Keratinocyte (primary cell): Measurements from ENCODE around the gene C9orf43. TPM values are rescaled to one million over a fixed set of nuclear protein-coding genes. Genes with fewer than 3 reads are reported as not detected.

ENCODE experiments used
- DNase-seq: peaks from one replicate; pipeline ENCODE4 v3.0.0-alpha.2; 2011; ENCODE audit warnings: low read depth, missing footprints, low spot score
- FAIRE-seq: peaks from 2 replicates; lab custom pipeline; 2011; peaks lifted over from hg19 to GRCh38; lab: Jason Lieb, UNC
- H2AFZ ChIP-seq: 2 replicates; pipeline ENCODE4 v1.6.0; 2012; ENCODE audit warnings: low read length, control low read depth, inconsistent platforms; ENCODE audit not compliant: control insufficient read depth
- H3K27ac ChIP-seq: 2 replicates; pipeline ENCODE4 v1.5.1; 2011; ENCODE audit warnings: low read length; ENCODE audit not compliant: control insufficient read depth, insufficient read depth
- H3K27me3 ChIP-seq: 3 replicates; pipeline ENCODE4 v1.6.0; 2011; ENCODE audit warnings: low read length; ENCODE audit not compliant: control insufficient read depth, insufficient read depth; ENCODE audit errors: extremely low read depth
- H3K36me3 ChIP-seq, 2 experiments: 2 replicates in 1 of 2; 3 replicates in 1 of 2; pipeline ENCODE4 v1.5.1; 2011; ENCODE audit warnings: low read length in 2 of 2, mild to moderate bottlenecking in 1 of 2; ENCODE audit not compliant: control insufficient read depth in 2 of 2, insufficient read depth in 2 of 2; ENCODE audit errors: extremely low read depth in 1 of 2
- H3K4me1 ChIP-seq: 3 replicates; pipeline ENCODE4 v1.5.1; 2011; ENCODE audit warnings: low read length; ENCODE audit not compliant: control insufficient read depth, insufficient read depth; ENCODE audit errors: extremely low read depth
- H3K4me2 ChIP-seq: 3 replicates; pipeline ENCODE4 v1.6.0; 2011; ENCODE audit warnings: low read depth, low read length; ENCODE audit not compliant: control insufficient read depth, insufficient read depth; ENCODE audit errors: extremely low read depth
- H3K4me3 ChIP-seq, 3 experiments: fragments of 200-600 bp in 1 of 3; sonication (generic) in 1 of 3; 2 replicates in 2 of 3; 3 replicates in 1 of 3; pipeline ENCODE4 v1.5.1; 2011 to 2016; ENCODE audit warnings: low read length in 3 of 3, mild to moderate bottlenecking in 3 of 3, control low read depth in 2 of 3, inconsistent platforms in 1 of 3, low read depth in 1 of 3, mixed read lengths in 1 of 3, mixed run types in 1 of 3, moderate library complexity in 1 of 3; ENCODE audit not compliant: control insufficient read depth in 2 of 3, insufficient read depth in 2 of 3; ENCODE audit errors: extremely low read depth in 1 of 3
- H3K79me2 ChIP-seq: 2 replicates; pipeline ENCODE4 v1.6.0; 2012; ENCODE audit warnings: low read length; ENCODE audit not compliant: control insufficient read depth, insufficient read depth
- H3K9ac ChIP-seq: 3 replicates; pipeline ENCODE4 v1.6.0; 2011; ENCODE audit warnings: low read length; ENCODE audit not compliant: control insufficient read depth, insufficient read depth; ENCODE audit errors: extremely low read depth
- H3K9me1 ChIP-seq: 3 replicates; pipeline ENCODE4 v1.6.0; 2011; ENCODE audit warnings: low read length; ENCODE audit not compliant: control insufficient read depth, insufficient read depth; ENCODE audit errors: extremely low read depth
- H3K9me3 ChIP-seq: 2 replicates; pipeline ENCODE4 v1.5.1; 2012; ENCODE audit warnings: low read depth, low read length; ENCODE audit not compliant: control insufficient read depth
- H4K20me1 ChIP-seq: 3 replicates; pipeline ENCODE4 v1.6.0; 2011; ENCODE audit warnings: low read length; ENCODE audit not compliant: control insufficient read depth, insufficient read depth; ENCODE audit errors: extremely low read depth
- CTCF ChIP-seq, 3 experiments: IDR thresholded peaks in 1 of 3; conservative IDR thresholded peaks in 1 of 3; optimal IDR thresholded peaks in 1 of 3; 2 replicates in 2 of 3; 3 replicates in 1 of 3; pipeline versions ENCODE3 to v1.5.1; 2011; ENCODE audit warnings: low read length in 3 of 3, mild to moderate bottlenecking in 3 of 3, moderate library complexity in 2 of 3, control low read depth in 1 of 3, inconsistent platforms in 1 of 3; ENCODE audit not compliant: insufficient read depth in 2 of 3; ENCODE audit errors: extremely low read depth in 1 of 3
- EZH2 ChIP-seq: IDR thresholded peaks from one replicate; pipeline ENCODE4 v1.6.1; 2012; ENCODE audit warnings: inconsistent platforms, mild to moderate bottlenecking, low read length, moderate library complexity
- dilution Hi-C: fragments of 300-500 bp; cut with MboI; formaldehyde crosslinking; loops from one replicate; pipeline ENCODE4 v1.7.0; 2020; ENCODE audit warnings: low sequenced_read_pairs; ENCODE audit not compliant: extremely low pct_ligation_motif_present
- polyA plus RNA-seq, 5 experiments: library from polyadenylated mRNA; depleted of rRNA in 3 of 5; stranded (reverse) in 3 of 5; stranded (forward) in 1 of 5; unstranded in 1 of 5; fragments of >200 nt; gene quantifications; 1 replicate in 1 of 5; 2 replicates in 3 of 5; 3 replicates in 1 of 5; pipeline versions ENCODE4 v1.2.1 to v1.2.3, GENCODE V29; 2011 to 2012; ENCODE audit warnings: missing spikeins in 2 of 5, low read depth in 1 of 5, low replicate concordance in 1 of 5

Gene C9orf43
- polyA plus RNA-seq, 1 donor (not counting 4 experiments of a cell fraction or from before 2014, with no cell fraction given): 0.75 TPM

- Histone ChIP-seq H3K9ac (no peak overlapping the region), H3K4me3 (no peak overlapping the region), H3K27ac (no peak overlapping the region), H3K27me3 (no peaks in the 10 kb centered on the region), H3K9me3 (no peaks in the 10 kb centered on the region), H3K9me1 (no peaks in the 10 kb centered on the region), H3K79me2 (no peaks in the 10 kb centered on the region), H2AFZ (peak overlapping the region; percentile 70), H4K20me1 (no peaks in the 10 kb centered on the region), H3K36me3 (no peaks in the 10 kb centered on the region), H3K4me2 (no peak overlapping the region), H3K4me1 (peaks cover 10% of the 10 kb centered on the region)
- FAIRE-seq (peak; percentile 67), DNase-seq (no peak)
- dilution Hi-C loops: no loop called here
- no peak for TF ChIP-seq CTCF (optimal IDR thresholded peaks at IDR 0.05 in 1 of 3, IDR thresholded peaks at IDR 0.05 in 1 of 3, conservative IDR thresholded peaks at IDR 0.05 in 1 of 3; ENCODE audit: extremely low read depth in 1 of 3, insufficient read depth in 2 of 3, low read length in 3 of 3)
- no peak for TF ChIP-seq EZH2
Measured at GRCh38 chr9:113454914-113455761, 44.6 kb downstream of the C9orf43 start.

GRCh38 chr9:113456235-113456634 is 45.7 kb downstream of the C9orf43 start:
- no peak for TF ChIP-seq CTCF (optimal IDR thresholded peaks at IDR 0.05 in 1 of 3, IDR thresholded peaks at IDR 0.05 in 1 of 3, conservative IDR thresholded peaks at IDR 0.05 in 1 of 3; ENCODE audit: extremely low read depth in 1 of 3, insufficient read depth in 2 of 3, low read length in 3 of 3)
- TF ChIP-seq EZH2: no peak
- H3K9me1 ChIP-seq: no peaks in the 10 kb centered on the region
- no peaks in the 10 kb centered on the region for H4K20me1 ChIP-seq
- no peaks in the 10 kb centered on the region for H3K27me3 ChIP-seq
- H3K9me3 ChIP-seq: no peaks in the 10 kb centered on the region
- FAIRE-seq: no peak
- no peaks in the 10 kb centered on the region for H3K79me2 ChIP-seq
- no peak for DNase-seq
- no peak overlapping the region for H3K4me3 ChIP-seq
- no peak overlapping the region for H3K4me2 ChIP-seq
- no peak overlapping the region for H3K9ac ChIP-seq
- dilution Hi-C loops: no loop called here
- H3K27ac ChIP-seq: no peak overlapping the region
- no peaks in the 10 kb centered on the region for H3K36me3 ChIP-seq
- H2AFZ ChIP-seq: no peak overlapping the region
- H3K4me1 ChIP-seq: peaks cover 10% of the 10 kb centered on the region
